Subcutaneous adipose tissue (tissue), 4 donors: Measurements from ENCODE around the gene ITGB5. TPM values are rescaled to one million over a fixed set of nuclear protein-coding genes. Genes with fewer than 3 reads are reported as not detected.

Source experiments
- total RNA-seq, 4 donors: library from RNA; depleted of rRNA; stranded (reverse); fragments of >200 nt; gene quantifications; one replicate each; pipeline ENCODE4 v1.1.0, GENCODE V29; 2016
- TF ChIP-seq, protein P1 (sequence below): fragments of 450-650 bp; IDR thresholded peaks from one replicate; pipeline ENCODE4 v1.5.1; 2016; ENCODE audit warnings: low read depth, mild to moderate bottlenecking, control low read depth, antibody characterized with exemption, moderate library complexity

The ITGB5 gene
- total RNA-seq, 4 donors from 2014 or later = 165 to 320 (median 262) TPM

DNA sequence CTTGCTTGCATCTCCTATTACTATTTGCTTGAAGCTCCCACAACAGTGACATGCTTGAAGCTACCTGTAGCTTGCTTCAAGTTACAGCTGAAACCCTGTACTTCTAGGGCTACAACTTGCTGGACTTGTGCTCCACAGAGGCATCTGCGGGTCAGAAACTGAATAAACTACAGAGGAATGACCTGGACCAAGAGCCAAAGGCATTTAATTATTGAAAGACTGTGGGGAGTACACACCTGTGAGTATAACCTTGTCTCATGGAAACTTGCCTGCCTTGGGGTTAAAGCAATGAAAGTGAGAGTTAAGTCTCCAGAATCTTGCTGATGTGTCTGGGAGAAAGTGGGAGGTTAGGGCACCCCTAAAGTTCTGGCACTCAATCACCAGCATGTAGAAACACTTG, 87.1 kb downstream of the ITGB5 start:
- TF ChIP-seq, protein P1, sequence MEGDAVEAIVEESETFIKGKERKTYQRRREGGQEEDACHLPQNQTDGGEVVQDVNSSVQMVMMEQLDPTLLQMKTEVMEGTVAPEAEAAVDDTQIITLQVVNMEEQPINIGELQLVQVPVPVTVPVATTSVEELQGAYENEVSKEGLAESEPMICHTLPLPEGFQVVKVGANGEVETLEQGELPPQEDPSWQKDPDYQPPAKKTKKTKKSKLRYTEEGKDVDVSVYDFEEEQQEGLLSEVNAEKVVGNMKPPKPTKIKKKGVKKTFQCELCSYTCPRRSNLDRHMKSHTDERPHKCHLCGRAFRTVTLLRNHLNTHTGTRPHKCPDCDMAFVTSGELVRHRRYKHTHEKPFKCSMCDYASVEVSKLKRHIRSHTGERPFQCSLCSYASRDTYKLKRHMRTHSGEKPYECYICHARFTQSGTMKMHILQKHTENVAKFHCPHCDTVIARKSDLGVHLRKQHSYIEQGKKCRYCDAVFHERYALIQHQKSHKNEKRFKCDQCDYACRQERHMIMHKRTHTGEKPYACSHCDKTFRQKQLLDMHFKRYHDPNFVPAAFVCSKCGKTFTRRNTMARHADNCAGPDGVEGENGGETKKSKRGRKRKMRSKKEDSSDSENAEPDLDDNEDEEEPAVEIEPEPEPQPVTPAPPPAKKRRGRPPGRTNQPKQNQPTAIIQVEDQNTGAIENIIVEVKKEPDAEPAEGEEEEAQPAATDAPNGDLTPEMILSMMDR = no peak

DNA sequence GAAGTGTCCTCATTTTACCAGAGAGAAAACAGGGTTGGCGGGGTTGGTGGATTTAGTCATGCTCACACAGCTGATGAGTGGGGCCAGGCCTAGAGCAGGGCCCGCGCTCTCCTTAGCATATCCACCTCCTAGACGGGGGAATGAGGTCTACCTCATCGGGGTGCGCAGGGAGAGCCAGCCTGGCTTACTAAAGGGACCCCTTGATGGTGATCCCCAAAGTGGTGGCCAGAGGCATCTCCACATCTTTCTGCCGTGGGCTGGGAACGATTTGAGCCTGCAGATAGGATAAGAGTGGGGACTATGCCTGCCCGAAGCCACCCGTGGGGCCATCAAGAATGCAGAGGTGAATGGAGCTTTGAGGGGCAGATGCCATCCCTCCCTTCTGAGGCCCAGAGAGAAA, 87.5 kb downstream of the ITGB5 start:
- TF ChIP-seq, protein P1 = no peak

DNA sequence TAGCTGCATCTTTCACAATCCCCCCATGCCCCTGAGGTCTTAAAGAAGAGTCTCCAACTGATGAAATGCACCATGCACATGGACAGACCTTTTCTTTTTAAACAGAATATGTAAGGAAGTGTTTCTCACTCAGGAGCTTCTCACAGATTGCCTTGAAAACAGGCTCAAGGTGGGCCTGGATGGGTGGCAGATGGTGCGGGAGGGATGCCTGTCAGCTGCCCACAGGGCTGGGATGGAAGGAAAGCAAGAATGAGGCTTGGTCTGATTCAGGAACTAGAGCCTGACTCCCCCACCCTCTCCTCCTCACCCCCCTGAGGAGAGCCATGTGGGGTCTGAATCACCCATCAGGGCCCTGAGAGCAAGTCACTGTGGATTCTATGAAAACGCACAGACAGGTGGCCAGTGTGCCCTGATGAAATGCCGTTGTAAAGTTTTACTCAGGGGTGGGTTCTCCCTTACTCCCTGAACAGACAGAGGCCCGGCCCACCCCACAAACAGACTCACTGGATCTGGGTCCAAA, 89.7 kb downstream of the ITGB5 start:
- TF ChIP-seq, protein P1 = no peak

DNA sequence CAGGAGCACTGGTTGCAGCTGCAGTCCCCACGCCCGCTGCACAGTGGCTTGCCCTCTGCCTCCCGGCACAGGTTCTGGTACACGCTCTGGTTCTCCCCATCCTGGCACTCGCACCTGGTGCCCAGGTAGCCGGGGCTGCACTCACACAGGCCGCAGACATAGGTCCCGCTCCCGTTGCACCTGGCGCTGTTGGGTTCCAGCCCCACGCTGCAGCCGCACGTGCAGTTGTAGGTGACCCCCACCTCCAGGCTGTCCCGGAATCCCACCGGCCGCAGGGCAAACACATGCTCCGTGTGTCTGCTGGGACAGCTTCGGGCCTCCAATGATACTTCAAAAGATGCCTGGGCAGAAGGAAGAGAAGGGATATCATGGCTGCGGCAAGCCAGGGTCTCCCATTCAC, 90.7 kb downstream of the ITGB5 start:
- TF ChIP-seq, protein P1 = no peak

DNA sequence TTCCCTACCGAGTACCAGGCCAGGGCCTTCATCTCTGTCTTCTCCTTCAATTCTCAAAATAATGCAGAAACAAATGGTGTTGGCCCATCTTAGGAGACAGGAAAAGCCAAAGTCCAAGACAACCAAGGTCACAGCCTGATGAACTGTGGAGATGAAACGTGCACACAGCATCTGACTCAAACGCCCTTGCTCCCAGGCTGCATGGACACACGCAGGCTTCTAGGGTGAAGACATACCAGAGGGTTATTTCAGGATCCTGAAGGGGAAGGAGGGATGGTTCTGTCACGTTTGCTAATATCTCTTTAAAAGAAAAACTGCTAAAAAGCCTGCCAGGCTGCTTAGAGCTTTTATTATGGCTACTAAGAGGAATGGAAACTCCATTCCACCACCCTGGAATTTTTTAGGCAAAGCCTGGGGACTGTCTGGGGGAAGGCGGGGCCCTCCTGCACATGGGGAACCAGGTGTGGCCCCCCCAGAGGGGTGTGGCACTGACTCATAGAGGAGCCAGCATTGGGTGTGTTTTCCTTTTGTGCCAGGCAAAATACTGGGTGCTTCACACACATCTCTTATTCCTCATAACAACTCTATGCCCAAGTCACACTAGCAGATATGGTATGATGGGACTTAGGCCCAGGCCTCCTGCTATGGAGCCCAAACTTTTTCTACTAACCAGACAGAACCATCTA, 94.0 kb downstream of the ITGB5 start:
- TF ChIP-seq, protein P1 = no peak

DNA sequence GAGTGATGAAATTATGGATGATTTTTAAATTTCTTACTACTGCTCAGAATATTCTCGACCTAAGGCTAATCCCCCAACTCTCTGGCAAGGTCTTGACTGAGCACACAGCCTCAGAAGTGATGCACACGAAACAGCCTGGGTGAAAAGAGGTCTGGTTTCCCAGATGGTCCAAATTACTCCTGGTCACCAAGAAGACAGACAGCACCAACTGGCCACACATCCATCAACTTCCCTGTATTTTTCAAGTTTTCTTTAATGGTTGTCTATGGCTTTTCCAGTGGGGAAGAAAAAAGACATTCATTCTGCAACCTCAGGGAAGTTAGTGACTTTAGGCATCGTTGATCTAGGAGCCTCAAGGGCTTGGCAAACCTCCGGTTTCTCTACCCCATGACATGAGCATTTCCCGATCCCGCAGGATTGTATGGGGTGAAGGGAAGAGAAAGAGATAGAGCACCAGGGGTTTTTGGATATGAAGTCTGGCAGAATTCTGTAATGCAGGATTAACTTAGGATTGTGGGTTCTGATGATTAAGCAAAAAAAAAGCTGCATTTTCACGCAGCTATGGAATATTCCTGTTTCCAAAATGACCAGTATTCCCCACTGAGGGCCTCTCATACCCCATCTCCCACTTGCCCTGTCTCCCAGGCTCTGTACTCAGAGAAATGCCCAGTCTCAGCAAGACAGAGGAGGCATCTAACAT, 94.7 kb downstream of the ITGB5 start:
- TF ChIP-seq, protein P1 = no peak

DNA sequence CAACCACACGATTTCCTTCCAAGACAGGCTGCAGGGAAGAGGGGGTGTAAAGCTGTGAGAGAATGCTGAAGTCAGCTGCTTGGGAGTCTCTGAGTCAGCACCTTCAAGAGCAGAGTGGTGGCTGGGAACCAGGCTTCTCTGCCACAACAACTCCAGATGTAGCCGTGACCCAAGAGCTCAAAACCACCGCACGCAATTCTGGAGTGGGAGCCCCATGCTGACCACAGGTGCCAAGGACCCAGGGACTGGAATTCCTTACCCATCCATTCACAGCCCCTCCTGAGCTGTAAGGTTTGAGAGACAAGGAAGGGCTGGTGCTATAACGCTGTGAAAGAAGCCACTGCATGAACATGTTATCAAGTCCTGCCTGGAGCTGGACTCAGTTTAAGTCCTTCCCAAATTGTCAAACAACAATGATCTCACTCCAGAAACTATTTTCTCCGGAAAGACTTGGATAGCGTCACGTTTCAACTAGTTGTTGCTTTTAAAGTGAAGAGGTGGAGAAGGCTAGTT, 95.5 kb downstream of the ITGB5 start:
- TF ChIP-seq, protein P1 = no peak
